SK-N-SH (cell line): ENCODE data around the gene GGTLC1. TPM values are rescaled to one million over a fixed set of nuclear protein-coding genes. Genes with fewer than 3 reads are reported as not detected.

Experiments used
- CTCF ChIA-PET: fragments of 300-600, 350-600 bp; formaldehyde crosslinking; extraction: SDS; loops from one replicate; lab custom pipeline; 2021; lab: Yijun Ruan, JAX
- POLR2A ChIA-PET: fragments of 350-600 bp; sonication (Branson Sonifier 250); formaldehyde crosslinking; extraction: SDS; loops from one replicate; lab custom pipeline; 2020; ENCODE audit warnings: antibody characterized with exemption, inconsistent platforms; lab: Yijun Ruan, JAX
- DNase-seq: peaks from one replicate; pipeline ENCODE4 v3.0.0; 2012
- H2AFZ ChIP-seq: fragments of 200-600 bp; sonication (generic); 2 replicates; pipeline ENCODE4 v1.8.1; 2016; ENCODE audit warnings: antibody characterized with exemption, mild to moderate bottlenecking, low read depth
- H3F3A ChIP-seq: fragments of 200-600 bp; sonication (generic); replicated peaks from 2 replicates; pipeline ENCODE3; 2016; ENCODE audit warnings: antibody characterized with exemption, mild to moderate bottlenecking; ENCODE audit not compliant: insufficient read depth
- H3K27ac ChIP-seq, 2 experiments: fragments of 200-500 bp in 1 of 2; fragments of 200-600 bp in 1 of 2; sonication (Bioruptor generic) in 1 of 2; sonication (generic), shearing (Covaris generic) in 1 of 2; 2 replicates each; pipeline versions ENCODE4 v1.5.1 to v1.6.1; 2014 to 2016; ENCODE audit warnings: low read depth in 2 of 2, inconsistent platforms in 1 of 2, low read length in 1 of 2, mild to moderate bottlenecking in 1 of 2, mixed read lengths in 1 of 2
- H3K27me3 ChIP-seq: fragments of 200-600 bp; sonication (generic), shearing (Covaris generic); 2 replicates; pipeline ENCODE4 v1.6.1; 2016; ENCODE audit warnings: mixed run types; ENCODE audit not compliant: insufficient read depth
- H3K36me3 ChIP-seq, 2 experiments: fragments of 200-500 bp in 1 of 2; fragments of 200-600 bp in 1 of 2; sonication (Bioruptor generic) in 1 of 2; sonication (generic) in 1 of 2; replicated peaks in 1 of 2; 2 replicates each; pipeline versions ENCODE3 to v1.5.1; 2014 to 2016; ENCODE audit warnings: low read length in 1 of 2, mild to moderate bottlenecking in 1 of 2; ENCODE audit not compliant: insufficient read depth in 2 of 2, control insufficient read depth in 1 of 2
- H3K4me1 ChIP-seq, 2 experiments: fragments of 200-500 bp in 1 of 2; fragments of 200-600 bp in 1 of 2; sonication (Bioruptor generic) in 1 of 2; sonication (generic), shearing (Covaris generic) in 1 of 2; 2 replicates each; pipeline versions ENCODE4 v1.5.1 to v1.6.1; 2014 to 2016; ENCODE audit warnings: low read depth in 1 of 2, low read length in 1 of 2, mixed run types in 1 of 2; ENCODE audit not compliant: insufficient read depth in 2 of 2, control insufficient read depth in 1 of 2
- H3K4me2 ChIP-seq: fragments of 200-600 bp; sonication (generic), shearing (Covaris generic); 2 replicates; pipeline ENCODE4 v1.6.1; 2017; ENCODE audit warnings: mixed run types
- H3K4me3 ChIP-seq, 2 experiments: fragments of 200-500 bp in 1 of 2; fragments of 200-600 bp in 1 of 2; sonication (Bioruptor generic) in 1 of 2; sonication (generic), shearing (Covaris generic) in 1 of 2; 2 replicates each; pipeline versions ENCODE4 v1.5.1 to v1.8.1; 2014 to 2016; ENCODE audit warnings: low read depth in 2 of 2, inconsistent platforms in 1 of 2, low read length in 1 of 2, mild to moderate bottlenecking in 1 of 2, mixed read lengths in 1 of 2, moderate library complexity in 1 of 2
- H3K79me2 ChIP-seq: fragments of 200-600 bp; sonication (generic); 2 replicates; pipeline ENCODE4 v1.8.1; 2017; ENCODE audit warnings: mild to moderate bottlenecking; ENCODE audit not compliant: insufficient read depth
- H3K9ac ChIP-seq: fragments of 200-600 bp; sonication (generic); 2 replicates; pipeline ENCODE4 v1.6.1; 2017; ENCODE audit warnings: mixed run types
- H3K9me2 ChIP-seq: fragments of 200-600 bp; sonication (generic); 2 replicates; pipeline ENCODE4 v1.6.1; 2017; ENCODE audit warnings: mixed run types
- H3K9me3 ChIP-seq: fragments of 200-600 bp; sonication (generic); 2 replicates; pipeline ENCODE4 v1.6.1; 2017; ENCODE audit warnings: mixed run types, mild to moderate bottlenecking, moderate library complexity
- H4K20me1 ChIP-seq: fragments of 200-600 bp; sonication (generic); 2 replicates; pipeline ENCODE4 v1.6.1; 2017; ENCODE audit warnings: mild to moderate bottlenecking, mixed run types; ENCODE audit not compliant: insufficient read depth
- CHD2 ChIP-seq: fragments of 150-350 bp; IDR thresholded peaks from 2 replicates; pipeline ENCODE4 v1.6.1; 2018; ENCODE audit warnings: low read length; ENCODE audit not compliant: partially characterized antibody
- FOSL2 ChIP-seq: IDR thresholded peaks from 2 replicates; pipeline ENCODE4 v1.4.0; 2012; ENCODE audit warnings: low read depth, mild to moderate bottlenecking, moderate library complexity, borderline replicate concordance
- FOXJ3 ChIP-seq: sonication (generic); formaldehyde crosslinking; IDR thresholded peaks from 2 replicates; pipeline ENCODE4 v1.5.1; 2020; ENCODE audit warnings: mild to moderate bottlenecking, missing genetic modification reagents
- FOXM1 ChIP-seq: IDR thresholded peaks from 2 replicates; pipeline ENCODE4 v1.4.0; 2012; ENCODE audit warnings: low read depth, mild to moderate bottlenecking
- MXI1 ChIP-seq: IDR thresholded peaks from 2 replicates; pipeline ENCODE4 v1.6.1; 2012; ENCODE audit warnings: mild to moderate bottlenecking, low read depth, low read length, improper control_type of control experiment
- NFIC ChIP-seq: IDR thresholded peaks from 2 replicates; pipeline ENCODE4 v1.4.0; 2012; ENCODE audit warnings: borderline replicate concordance
- PBX3 ChIP-seq: IDR thresholded peaks from 2 replicates; pipeline ENCODE4; 2012
- POLR2AphosphoS5 ChIP-seq: IDR thresholded peaks from 2 replicates; pipeline ENCODE4 v1.6.1; 2012; ENCODE audit warnings: low read depth, low read length
- RXRA ChIP-seq: IDR thresholded peaks from 2 replicates; pipeline ENCODE4 v1.4.0; 2012; ENCODE audit warnings: low read depth, mild to moderate bottlenecking, borderline replicate concordance
- WGBS: methylation state at CpG from one replicate; pipeline ENCODE4 v1.1.6; 2017; ENCODE audit warnings: low lambda C conversion rate; 5-methylcytosine and 5-hydroxymethylcytosine counted together
- polyA plus RNA-seq, 3 experiments: library from polyadenylated mRNA; depleted of rRNA; stranded (reverse); fragments of >200 nt; gene quantifications; 2 replicates each; pipeline ENCODE4 v1.2.3, GENCODE V29; 2012
- TF ChIP-seq, protein P1 (sequence below): fragments of 150-350 bp; IDR thresholded peaks from 2 replicates; pipeline ENCODE4 v1.6.1; 2016; ENCODE audit warnings: mild to moderate bottlenecking, low read depth, low read length
- TF ChIP-seq, protein P2 (sequence below): IDR thresholded peaks from 2 replicates; pipeline ENCODE4 v1.6.1; 2012; ENCODE audit warnings: mild to moderate bottlenecking, low read depth, low read length, moderate library complexity

GGTLC1 gene
- polyA plus RNA-seq, 1 of the 3 experiments (the other 2 are of a cell fraction): not detected

- no peak for TF ChIP-seq MXI1
- TF ChIP-seq FOXM1: no peak
- TF ChIP-seq, all 33 proteins: peak for 0
These were observed 19.2 kb upstream of the GGTLC1 start (continued) for GRCh38 chr20:24007758-24008157.

DNA sequence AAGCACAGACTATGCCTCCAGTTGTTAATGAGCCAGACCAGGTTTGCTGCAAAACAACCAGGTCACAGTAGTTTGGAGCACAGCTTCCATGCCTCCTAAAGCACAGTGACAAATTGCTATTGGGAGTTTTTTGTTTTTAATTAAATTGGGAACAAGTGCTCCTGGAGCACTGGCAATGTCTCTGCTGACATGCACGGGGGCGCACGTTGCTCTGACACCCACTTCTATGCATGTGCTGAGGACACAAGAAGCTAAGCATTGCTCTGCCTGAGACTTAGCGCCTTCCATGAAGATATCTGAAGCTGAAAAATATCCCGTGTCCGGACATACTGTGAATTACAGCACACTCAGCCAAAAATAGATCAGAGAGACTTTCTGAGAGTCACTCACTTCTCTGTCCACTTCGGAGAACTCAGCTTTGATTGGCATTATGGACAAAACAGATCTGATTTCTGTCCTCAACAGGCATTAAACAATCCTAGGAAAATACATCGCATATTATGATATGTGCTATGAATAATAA, 18.6 kb upstream of the GGTLC1 start:
- DNase-seq: no peak
- Histone ChIP-seq H3K4me2 (no peak overlapping the region), H3K9me3 (no peaks in the 10 kb centered on the region), H3K4me3 (no peak overlapping the region), H4K20me1 (no peaks in the 10 kb centered on the region), H3F3A (no peaks in the 10 kb centered on the region), H3K27ac (no peak overlapping the region), H3K79me2 (no peaks in the 10 kb centered on the region), H3K36me3 (no peaks in the 10 kb centered on the region), H3K9me2 (no peaks in the 10 kb centered on the region), H3K9ac (no peak overlapping the region), H3K27me3 (peaks cover 11% of the 10 kb centered on the region; the same call in 1 of the 2 replicates), H2AFZ (no peak overlapping the region), H3K4me1 (no peaks in the 10 kb centered on the region)
- 27% methylated on average over 8 of the region's 8 CpGs for WGBS
- POLR2A ChIA-PET: no interaction called here
- CTCF ChIA-PET: interaction anchor here (2.5 kb wide), 1 partner anchor 11 kb away, joined by 14 read pairs; no protein-coding TSS in a partner anchor
- TF ChIP-seq, protein P1, sequence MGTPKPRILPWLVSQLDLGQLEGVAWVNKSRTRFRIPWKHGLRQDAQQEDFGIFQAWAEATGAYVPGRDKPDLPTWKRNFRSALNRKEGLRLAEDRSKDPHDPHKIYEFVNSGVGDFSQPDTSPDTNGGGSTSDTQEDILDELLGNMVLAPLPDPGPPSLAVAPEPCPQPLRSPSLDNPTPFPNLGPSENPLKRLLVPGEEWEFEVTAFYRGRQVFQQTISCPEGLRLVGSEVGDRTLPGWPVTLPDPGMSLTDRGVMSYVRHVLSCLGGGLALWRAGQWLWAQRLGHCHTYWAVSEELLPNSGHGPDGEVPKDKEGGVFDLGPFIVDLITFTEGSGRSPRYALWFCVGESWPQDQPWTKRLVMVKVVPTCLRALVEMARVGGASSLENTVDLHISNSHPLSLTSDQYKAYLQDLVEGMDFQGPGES: no peak
- TF ChIP-seq FOXM1: no peak
- TF ChIP-seq PBX3: no peak
- no peak for TF ChIP-seq NFIC
- no peak for TF ChIP-seq FOSL2
- no peak for TF ChIP-seq RXRA
- no peak for TF ChIP-seq FOXJ3 (CRISPR knock-in tag)
- no peak for TF ChIP-seq POLR2AphosphoS5
- no peak for TF ChIP-seq CHD2
- TF ChIP-seq, protein P2, sequence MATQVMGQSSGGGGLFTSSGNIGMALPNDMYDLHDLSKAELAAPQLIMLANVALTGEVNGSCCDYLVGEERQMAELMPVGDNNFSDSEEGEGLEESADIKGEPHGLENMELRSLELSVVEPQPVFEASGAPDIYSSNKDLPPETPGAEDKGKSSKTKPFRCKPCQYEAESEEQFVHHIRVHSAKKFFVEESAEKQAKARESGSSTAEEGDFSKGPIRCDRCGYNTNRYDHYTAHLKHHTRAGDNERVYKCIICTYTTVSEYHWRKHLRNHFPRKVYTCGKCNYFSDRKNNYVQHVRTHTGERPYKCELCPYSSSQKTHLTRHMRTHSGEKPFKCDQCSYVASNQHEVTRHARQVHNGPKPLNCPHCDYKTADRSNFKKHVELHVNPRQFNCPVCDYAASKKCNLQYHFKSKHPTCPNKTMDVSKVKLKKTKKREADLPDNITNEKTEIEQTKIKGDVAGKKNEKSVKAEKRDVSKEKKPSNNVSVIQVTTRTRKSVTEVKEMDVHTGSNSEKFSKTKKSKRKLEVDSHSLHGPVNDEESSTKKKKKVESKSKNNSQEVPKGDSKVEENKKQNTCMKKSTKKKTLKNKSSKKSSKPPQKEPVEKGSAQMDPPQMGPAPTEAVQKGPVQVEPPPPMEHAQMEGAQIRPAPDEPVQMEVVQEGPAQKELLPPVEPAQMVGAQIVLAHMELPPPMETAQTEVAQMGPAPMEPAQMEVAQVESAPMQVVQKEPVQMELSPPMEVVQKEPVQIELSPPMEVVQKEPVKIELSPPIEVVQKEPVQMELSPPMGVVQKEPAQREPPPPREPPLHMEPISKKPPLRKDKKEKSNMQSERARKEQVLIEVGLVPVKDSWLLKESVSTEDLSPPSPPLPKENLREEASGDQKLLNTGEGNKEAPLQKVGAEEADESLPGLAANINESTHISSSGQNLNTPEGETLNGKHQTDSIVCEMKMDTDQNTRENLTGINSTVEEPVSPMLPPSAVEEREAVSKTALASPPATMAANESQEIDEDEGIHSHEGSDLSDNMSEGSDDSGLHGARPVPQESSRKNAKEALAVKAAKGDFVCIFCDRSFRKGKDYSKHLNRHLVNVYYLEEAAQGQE: no peak
